Occipital lobe (tissue), 2 donors: Measurements from ENCODE around the gene CHRNG. TPM values are rescaled to one million over a fixed set of nuclear protein-coding genes. Genes with fewer than 3 reads are reported as not detected.

ENCODE experiments used
- DNase-seq: peaks from one replicate; lab custom pipeline; 2025; lab: John Stamatoyannopoulos, UW
- total RNA-seq: library from RNA; depleted of rRNA; stranded (reverse); fragments of >200 nt; gene quantifications from one replicate; pipeline ENCODE4 v1.2.3, GENCODE V29; 2014

CHRNG gene
- total RNA-seq, 1 donor from 2014 or later = 0.16 TPM

- DNase-seq = no peak
Observed at GRCh38 chr2:232574674-232575403, 35.3 kb downstream of the CHRNG start.

GRCh38 chr2:232575404-232575746 lies 35.9 kb downstream of the CHRNG start:
- no peak for DNase-seq

GRCh38 chr2:232576995-232577394 lies 37.5 kb downstream of the CHRNG start:
- no peak for DNase-seq

GRCh38 chr2:232577841-232578240 lies 38.3 kb downstream of the CHRNG start:
- no peak for DNase-seq

- DNase-seq = no peak
Observed at GRCh38 chr2:232578626-232579025, 39.1 kb downstream of the CHRNG start.

GRCh38 chr2:232580648-232580981 lies 41.1 kb downstream of the CHRNG start:
- DNase-seq = no peak

GRCh38 chr2:232581725-232582124 lies 42.2 kb downstream of the CHRNG start:
- no peak for DNase-seq

GRCh38 chr2:232584238-232584637 lies 44.7 kb downstream of the CHRNG start:
- DNase-seq = no peak

- no peak for DNase-seq
Observed at GRCh38 chr2:232586943-232587505, 47.5 kb downstream of the CHRNG start.

GRCh38 chr2:232587512-232587911 lies 48.0 kb downstream of the CHRNG start:
- no peak for DNase-seq

GRCh38 chr2:232588031-232588430 lies 48.5 kb downstream of the CHRNG start:
- no peak for DNase-seq

GRCh38 chr2:232588680-232589585 lies 49.4 kb downstream of the CHRNG start:
- DNase-seq = peak; percentile 63

- DNase-seq = no peak
Observed at GRCh38 chr2:232592772-232593395, 53.4 kb downstream of the CHRNG start.

GRCh38 chr2:232593982-232594381 lies 54.5 kb downstream of the CHRNG start:
- no peak for DNase-seq

Other genes starting within 250 kb of the CHRNG start
- not detected for gene ALPP, start 160.9 kb upstream of the CHRNG start, total RNA-seq
- not detected for gene ALPG, start 132.8 kb upstream of the CHRNG start, total RNA-seq
- gene ALPI, start 83.5 kb upstream of the CHRNG start, total RNA-seq = not detected
- gene ECEL1, start 51.9 kb upstream of the CHRNG start, total RNA-seq = 1.2 TPM
- gene PRSS56, start 19.3 kb upstream of the CHRNG start, total RNA-seq = not detected
- not detected for gene CHRND, start 13.5 kb upstream of the CHRNG start, total RNA-seq
- gene TIGD1, start 10.9 kb downstream of the CHRNG start, total RNA-seq = 11.2 TPM
- gene EIF4E2, start 11.0 kb downstream of the CHRNG start, total RNA-seq = 38.1 TPM
- 1.1 TPM for gene EFHD1, start 93.9 kb downstream of the CHRNG start, total RNA-seq
- 111 TPM for gene GIGYF2, start 157.6 kb downstream of the CHRNG start, total RNA-seq
- 1.1 TPM for gene KCNJ13, start 236.9 kb downstream of the CHRNG start, total RNA-seq